Measurements from ENCODE around the gene ALDH16A1. TPM values are rescaled to one million over a fixed set of nuclear protein-coding genes. Genes with fewer than 3 reads are reported as not detected.

ALDH16A1 gene
- total and polyA plus RNA-seq, 2 of the 4 experiments (the other 2 are of a cell fraction) = 10.4 to 12.9 TPM

GRCh38 chr19:49486710-49487276 lies 33.8 kb downstream of the ALDH16A1 start:
- Histone ChIP-seq H3K27ac (ENCODE audit: insufficient read depth, low read length) (peak overlapping the region; percentile 64), H3K4ac (ENCODE audit: low read depth, low read length) (peak overlapping the region; percentile 90), H3K14ac (replicated peaks; ENCODE audit: low read depth, low read length) (0 out of 2 replicates have a peak overlapping the region, but pooled peaks have one; percentile 49), H4K8ac (ENCODE audit: low read depth in 2 of 2, low read length in 2 of 2) (peak overlapping the region; percentile 64 to 98), H3K79me1 (ENCODE audit: low read depth in 1 of 2, low read length in 2 of 2) (peaks cover 11 to 31% of the 10 kb centered on the region in 2 experiments), H4K91ac (ENCODE audit: insufficient read depth, low read depth, low read length) (peak overlapping the region; percentile 77), H4K20me1 (ENCODE audit: insufficient read depth, low read length) (peaks cover 44% of the 10 kb centered on the region), H3K9me3 (ENCODE audit: control insufficient read depth, insufficient read depth, low read length) (no peaks in the 10 kb centered on the region), H2BK5ac (ENCODE audit: low read depth, low read length, poor library complexity, severe bottlenecking) (peak overlapping the region; percentile 78), H4K5ac (ENCODE audit: low read depth, low read length) (peak overlapping the region; percentile 94), H3K27me3 (ENCODE audit: control insufficient read depth, insufficient read depth, low read length) (no peaks in the 10 kb centered on the region), H3K23ac (ENCODE audit: low read depth, low read length) (no peak overlapping the region), H2AFZ (replicated peaks; ENCODE audit: low read length, poor library complexity) (peak overlapping the region; percentile 97), H3K4me2 (ENCODE audit: low read depth, low read length) (no peak overlapping the region), H3K4me3 (ENCODE audit: insufficient read depth, low read depth, low read length) (no peak overlapping the region), H2AK9ac (replicated peaks; ENCODE audit: low read depth, low read length, poor library complexity) (peak overlapping the region; percentile 97), H2BK15ac (ENCODE audit: low read depth, low read length) (no peak overlapping the region; the same call in 2 of the 3 replicates), H3K56ac (ENCODE audit: extremely low read depth, insufficient read depth, low read length) (no peak overlapping the region), H3K9me1 (ENCODE audit: insufficient read depth, low read length) (peaks cover 5% of the 10 kb centered on the region), H2BK120ac (ENCODE audit: low read depth, low read length) (peak overlapping the region; percentile 53; the same call in 1 of the 2 replicates), H3K4me1 (ENCODE audit: control insufficient read depth, insufficient read depth, low read length) (peaks cover 7% of the 10 kb centered on the region), H3K18ac (ENCODE audit: low read depth, low read length) (no peak overlapping the region), H2BK20ac (ENCODE audit: low read depth, low read length) (no peak overlapping the region), H2AK5ac (ENCODE audit: low read depth, low read length) (peak overlapping the region; percentile 89), H3K9ac (ENCODE audit: low read depth, low read length) (no peak overlapping the region), H3K36me3 (ENCODE audit: control insufficient read depth, insufficient read depth, low read length) (peaks cover 34% of the 10 kb centered on the region)
- ATAC-seq (ENCODE audit: low read depth) = no peak
- POLR2A ChIA-PET (ENCODE audit: unreplicated experiment) = interaction anchor here (0.7 kb wide), 1 partner anchor 11 kb away, joined by 4 read pairs; no protein-coding TSS in a partner anchor
- in situ Hi-C loops (cut with MboI; ENCODE audit: low sequenced_read_pairs) = no loop called here
- DNase-seq = no peak
- intact Hi-C loops (cut with micrococcal nuclease) = loop anchor here (1.0 kb wide), 1 partner anchor 10 kb away; the partner anchor contains the start of gene RPS11
- no TSS peak for BruUV-seq (replicated peaks)
- CTCF ChIA-PET = no interaction called here
- whole genome bisulfite sequencing, 2 experiments (ENCODE audit: extremely low coverage in 2 of 2, insufficient read length in 1 of 2) = 21% methylated on average over 8 of the region's 23 CpGs; no CpG with 5 or more reads in 1 of the 2 experiments
- dilution Hi-C loops (cut with HindIII; ENCODE audit: low sequenced_read_pairs, unreplicated experiment) = no loop called here
- TF ChIP-seq RCOR1 (IDR thresholded peaks at IDR 0.05; ENCODE audit: insufficient replicate concordance, low read length) (no peak), FOS (IDR thresholded peaks at IDR 0.05; ENCODE audit: low read depth, low read length) (no peak), POLR2A (IDR thresholded peaks at IDR 0.05; ENCODE audit: low read depth, low read length) (no peak), CEBPB (IDR thresholded peaks at IDR 0.05; ENCODE audit: low read depth, low read length) (no peak), BHLHE40 (IDR thresholded peaks at IDR 0.05; ENCODE audit: low read depth, low read length) (no peak), USF2 (IDR thresholded peaks at IDR 0.05; ENCODE audit: low read depth, low read length) (no peak), CTCF (conservative IDR thresholded peaks at IDR 0.05; ENCODE audit: low read depth, low read length) (no peak), SMC3 (IDR thresholded peaks at IDR 0.05; ENCODE audit: low read depth, low read length) (no peak), MAZ (IDR thresholded peaks at IDR 0.05; ENCODE audit: borderline replicate concordance, low read depth, low read length) (no peak)

Data from IMR-90 (cell line).